IMR-90 (cell line): ENCODE data around the gene FOXK1. TPM values are rescaled to one million over a fixed set of nuclear protein-coding genes. Genes with fewer than 3 reads are reported as not detected.

ENCODE experiments used
- ATAC-seq: fragments of 200-7000 bp; cut with Tn5 transposase; 2 replicates; pipeline ENCODE4 v1.9.1; 2020; ENCODE audit warnings: low read depth, mild to moderate bottlenecking, moderate library complexity
- BruUV-seq: library from RNA; stranded (reverse); fragments of 400-500 nt; replicated peaks from 2 replicates; lab custom pipeline; 2021; lab: Mats Ljungman, UMichigan
- CTCF ChIA-PET: fragments of 300-600 bp; formaldehyde crosslinking; extraction: SDS; loops from one replicate; lab custom pipeline; 2021; ENCODE audit warnings: antibody characterized with exemption; lab: Yijun Ruan, JAX
- POLR2A ChIA-PET: fragments of 300-600 bp; sonication (Branson Sonifier 250); formaldehyde crosslinking; loops from one replicate; lab custom pipeline; 2022; ENCODE audit warnings: antibody characterized with exemption; ENCODE audit not compliant: unreplicated experiment; lab: Charles Lee
- DNase-seq: peaks from one replicate; pipeline ENCODE4 v3.0.0; 2013
- H2AFZ ChIP-seq: replicated peaks from 2 replicates; pipeline ENCODE3; 2013; ENCODE audit warnings: low read length, mild to moderate bottlenecking; ENCODE audit not compliant: poor library complexity
- H2AK5ac ChIP-seq: 2 replicates; pipeline ENCODE4 v1.6.1; 2013; ENCODE audit warnings: low read depth, low read length, inconsistent platforms
- H2AK9ac ChIP-seq: replicated peaks from 2 replicates; pipeline ENCODE3; 2013; ENCODE audit warnings: mild to moderate bottlenecking, low read depth, low read length, moderate library complexity; ENCODE audit not compliant: poor library complexity
- H2BK120ac ChIP-seq: 2 replicates; pipeline ENCODE4 v1.6.1; 2013; ENCODE audit warnings: low read depth, low read length, inconsistent platforms
- H2BK15ac ChIP-seq: 3 replicates; pipeline ENCODE4 v1.6.1; 2013; ENCODE audit warnings: low read depth, low read length, inconsistent platforms
- H2BK20ac ChIP-seq: 2 replicates; pipeline ENCODE4 v1.6.1; 2013; ENCODE audit warnings: low read depth, mild to moderate bottlenecking, inconsistent platforms, low read length, moderate library complexity
- H2BK5ac ChIP-seq: 2 replicates; pipeline ENCODE4 v1.6.1; 2013; ENCODE audit warnings: mild to moderate bottlenecking, low read depth, low read length, inconsistent platforms; ENCODE audit not compliant: poor library complexity, severe bottlenecking
- H3K14ac ChIP-seq: replicated peaks from 2 replicates; pipeline ENCODE4 v1.6.1; 2013; ENCODE audit warnings: low read depth, low read length, inconsistent platforms
- H3K18ac ChIP-seq: 2 replicates; pipeline ENCODE4 v1.6.1; 2013; ENCODE audit warnings: low read depth, low read length, control low read depth
- H3K23ac ChIP-seq: 2 replicates; pipeline ENCODE4 v1.6.1; 2013; ENCODE audit warnings: low read depth, low read length, inconsistent platforms
- H3K27ac ChIP-seq: 2 replicates; pipeline ENCODE4 v1.5.1; 2013; ENCODE audit warnings: mild to moderate bottlenecking, control low read depth, low read length; ENCODE audit not compliant: insufficient read depth
- H3K27me3 ChIP-seq: 2 replicates; pipeline ENCODE4 v1.6.1; 2013; ENCODE audit warnings: low read length; ENCODE audit not compliant: control insufficient read depth, insufficient read depth
- H3K36me3 ChIP-seq: 2 replicates; pipeline ENCODE4 v1.6.1; 2013; ENCODE audit warnings: low read length, mixed read lengths; ENCODE audit not compliant: control insufficient read depth, insufficient read depth
- H3K4ac ChIP-seq: 2 replicates; pipeline ENCODE4 v1.6.1; 2013; ENCODE audit warnings: low read depth, low read length, inconsistent platforms
- H3K4me1 ChIP-seq: 2 replicates; pipeline ENCODE4 v1.6.1; 2013; ENCODE audit warnings: low read length, mixed read lengths; ENCODE audit not compliant: control insufficient read depth, insufficient read depth
- H3K4me2 ChIP-seq: 2 replicates; pipeline ENCODE4 v1.6.1; 2013; ENCODE audit warnings: low read depth, mild to moderate bottlenecking, control low read depth, low read length, moderate library complexity
- H3K4me3 ChIP-seq: 2 replicates; pipeline ENCODE4 v1.5.1; 2013; ENCODE audit warnings: low read depth, mild to moderate bottlenecking, control low read depth, low read length, moderate library complexity; ENCODE audit not compliant: insufficient read depth
- H3K56ac ChIP-seq: 2 replicates; pipeline ENCODE4 v1.6.1; 2013; ENCODE audit warnings: low read length, inconsistent platforms; ENCODE audit not compliant: insufficient read depth; ENCODE audit errors: extremely low read depth
- H3K79me1 ChIP-seq, 2 experiments: 2 replicates each; pipeline ENCODE4 v1.6.1; 2013; ENCODE audit warnings: low read length in 2 of 2, inconsistent platforms in 1 of 2, low read depth in 1 of 2
- H3K9ac ChIP-seq: 2 replicates; pipeline ENCODE4 v1.6.1; 2013; ENCODE audit warnings: low read depth, low read length, control low read depth
- H3K9me1 ChIP-seq: 2 replicates; pipeline ENCODE4 v1.6.1; 2013; ENCODE audit warnings: low read length, inconsistent platforms; ENCODE audit not compliant: insufficient read depth
- H3K9me3 ChIP-seq: 2 replicates; pipeline ENCODE4 v1.6.1; 2013; ENCODE audit warnings: low read length; ENCODE audit not compliant: control insufficient read depth, insufficient read depth
- H4K20me1 ChIP-seq: 2 replicates; pipeline ENCODE4 v1.6.1; 2013; ENCODE audit warnings: low read length, inconsistent platforms; ENCODE audit not compliant: insufficient read depth
- H4K5ac ChIP-seq: 2 replicates; pipeline ENCODE4 v1.6.1; 2013; ENCODE audit warnings: mild to moderate bottlenecking, low read depth, low read length, control low read depth
- H4K8ac ChIP-seq, 2 experiments: 2 replicates each; pipeline ENCODE4 v1.6.1; 2013; ENCODE audit warnings: low read depth in 2 of 2, low read length in 2 of 2, control low read depth in 1 of 2, inconsistent platforms in 1 of 2
- H4K91ac ChIP-seq: 2 replicates; pipeline ENCODE4 v1.6.1; 2013; ENCODE audit warnings: low read depth, low read length, inconsistent platforms; ENCODE audit not compliant: insufficient read depth
- BHLHE40 ChIP-seq: fragments of 150-350 bp; IDR thresholded peaks from 2 replicates; pipeline ENCODE4 v1.6.1; 2016; ENCODE audit warnings: mild to moderate bottlenecking, low read depth, low read length
- CEBPB ChIP-seq: IDR thresholded peaks from 2 replicates; pipeline ENCODE4 v1.6.1; 2012; ENCODE audit warnings: low read depth, low read length, improper control_type of control experiment
- FOS ChIP-seq: fragments of 150-350 bp; IDR thresholded peaks from 2 replicates; pipeline ENCODE4 v1.6.1; 2016; ENCODE audit warnings: low read depth, low read length
- MAFK ChIP-seq: IDR thresholded peaks from 2 replicates; pipeline ENCODE4 v1.6.1; 2012; ENCODE audit warnings: low read depth, low read length, improper control_type of control experiment
- MAZ ChIP-seq: IDR thresholded peaks from 2 replicates; pipeline ENCODE4 v1.6.1; 2012; ENCODE audit warnings: low read depth, mild to moderate bottlenecking, low read length, improper control_type of control experiment, moderate library complexity, borderline replicate concordance
- MXI1 ChIP-seq: IDR thresholded peaks from 2 replicates; pipeline ENCODE4 v1.6.1; 2012; ENCODE audit warnings: low read depth, mild to moderate bottlenecking, low read length, moderate library complexity, borderline replicate concordance
- NFE2L2 ChIP-seq: fragments of 150-350 bp; IDR thresholded peaks from 2 replicates; pipeline ENCODE4 v1.6.1; 2016; ENCODE audit warnings: low read depth, mild to moderate bottlenecking, low read length
- POLR2A ChIP-seq: IDR thresholded peaks from 2 replicates; pipeline ENCODE4 v1.6.1; 2012; ENCODE audit warnings: mild to moderate bottlenecking, low read depth, low read length
- RAD21 ChIP-seq: IDR thresholded peaks from 2 replicates; pipeline ENCODE4 v1.6.1; 2012; ENCODE audit warnings: low read length, improper control_type of control experiment
- RCOR1 ChIP-seq: IDR thresholded peaks from 2 replicates; pipeline ENCODE4 v1.6.1; 2012; ENCODE audit warnings: mild to moderate bottlenecking, low read length, improper control_type of control experiment; ENCODE audit not compliant: insufficient replicate concordance
- RFX5 ChIP-seq: IDR thresholded peaks from 2 replicates; pipeline ENCODE4 v1.8.0; 2012; ENCODE audit warnings: low read depth, mild to moderate bottlenecking, low read length, moderate library complexity
- SMC3 ChIP-seq: fragments of 150-350 bp; IDR thresholded peaks from 2 replicates; pipeline ENCODE4 v1.6.1; 2016; ENCODE audit warnings: low read depth, mild to moderate bottlenecking, antibody characterized with exemption, low read length, moderate library complexity
- WGBS, 2 experiments: methylation state at CpG; one replicate each; pipeline versions ENCODE4 v1.1.5 to v1.1.7; 2013; ENCODE audit warnings: missing lambda C conversion rate in 2 of 2; ENCODE audit not compliant: insufficient read length in 1 of 2; ENCODE audit errors: extremely low coverage in 2 of 2; 5-methylcytosine and 5-hydroxymethylcytosine counted together
- dilution Hi-C: fragments of 300-500 bp; cut with HindIII; formaldehyde crosslinking; loops from one replicate; pipeline ENCODE4 v1.14.3; 2018; ENCODE audit warnings: low sequenced_read_pairs; ENCODE audit not compliant: unreplicated experiment
- in situ Hi-C: fragments of 300-500 bp; cut with MboI; formaldehyde crosslinking; loops from 3 replicates; pipeline ENCODE4 v1.14.3; 2019; ENCODE audit warnings: low sequenced_read_pairs, inconsistent platforms, mixed read lengths
- intact Hi-C: fragments of 100-400 bp; cut with micrococcal nuclease; formaldehyde crosslinking; loops from 2 replicates; pipeline ENCODE4 v1.10.0; 2022
- polyA plus RNA-seq, 3 experiments: library from polyadenylated mRNA; depleted of rRNA; stranded (reverse); fragments of >200 nt; gene quantifications; 2 replicates each; pipeline ENCODE4 v1.2.3, GENCODE V29; 2012; ENCODE audit warnings: low replicate concordance in 1 of 3
- total RNA-seq: library from RNA; depleted of rRNA; stranded (reverse); fragments of >200 nt; gene quantifications from 2 replicates; pipeline ENCODE4 v1.2.3, GENCODE V29; 2012
- TF ChIP-seq, protein P1 (sequence below): fragments of 150-350 bp; IDR thresholded peaks from 2 replicates; pipeline ENCODE4 v1.6.1; 2017; ENCODE audit warnings: mild to moderate bottlenecking, antibody characterized with exemption, low read length, low read depth
- TF ChIP-seq, protein P2 (sequence below): fragments of 150-350 bp; IDR thresholded peaks from 2 replicates; pipeline ENCODE4 v1.6.1; 2016; ENCODE audit warnings: low read depth, mild to moderate bottlenecking, low read length, moderate library complexity, borderline replicate concordance
- TF ChIP-seq, protein P3 (sequence below): conservative IDR thresholded peaks from 2 replicates; pipeline ENCODE4 v1.5.1; 2012; ENCODE audit warnings: mild to moderate bottlenecking, low read depth, low read length, improper control_type of control experiment

Gene FOXK1
- total and polyA plus RNA-seq, 2 of the 4 experiments (the other 2 are of a cell fraction) = 4.3 to 8.8 TPM

- Histone ChIP-seq H3K9me3 (no peaks in the 10 kb centered on the region; the same call in 1 of the 2 replicates), H3K4me2 (no peak overlapping the region), H2AK9ac (no peak overlapping the region), H2BK120ac (no peak overlapping the region), H3K27ac (no peak overlapping the region), H4K20me1 (no peaks in the 10 kb centered on the region), H3K14ac (no peak overlapping the region), H3K23ac (no peak overlapping the region), H3K4ac (no peak overlapping the region), H3K4me3 (no peak overlapping the region), H2BK15ac (no peak overlapping the region), H4K91ac (no peak overlapping the region), H4K5ac (no peak overlapping the region), H2AK5ac (no peak overlapping the region), H3K18ac (no peak overlapping the region), H3K56ac (no peak overlapping the region), H3K79me1 (no peaks in the 10 kb centered on the region), H3K9me1 (no peaks in the 10 kb centered on the region), H2BK5ac (no peak overlapping the region), H4K8ac (no peak overlapping the region), H3K36me3 (no peaks in the 10 kb centered on the region), H2AFZ (no peak overlapping the region), H3K9ac (no peak overlapping the region), H3K27me3 (peaks cover 16% of the 10 kb centered on the region), H3K4me1 (no peaks in the 10 kb centered on the region), H2BK20ac (no peak overlapping the region)
- ChIA-PET POLR2A (no interaction called here), CTCF (no interaction called here)
- dilution Hi-C loops = no loop called here
- DNase-seq (no peak), ATAC-seq (no peak)
- TF ChIP-seq, protein P1, sequence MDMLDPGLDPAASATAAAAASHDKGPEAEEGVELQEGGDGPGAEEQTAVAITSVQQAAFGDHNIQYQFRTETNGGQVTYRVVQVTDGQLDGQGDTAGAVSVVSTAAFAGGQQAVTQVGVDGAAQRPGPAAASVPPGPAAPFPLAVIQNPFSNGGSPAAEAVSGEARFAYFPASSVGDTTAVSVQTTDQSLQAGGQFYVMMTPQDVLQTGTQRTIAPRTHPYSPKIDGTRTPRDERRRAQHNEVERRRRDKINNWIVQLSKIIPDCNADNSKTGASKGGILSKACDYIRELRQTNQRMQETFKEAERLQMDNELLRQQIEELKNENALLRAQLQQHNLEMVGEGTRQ = no peak
- TF ChIP-seq RFX5 (no peak), NFE2L2 (no peak), RCOR1 (no peak), BHLHE40 (no peak), MAFK (no peak), FOS (no peak), POLR2A (no peak), MXI1 (no peak), MAZ (no peak), RAD21 (no peak), SMC3 (no peak), CEBPB (no peak)
- TF ChIP-seq, protein P2, sequence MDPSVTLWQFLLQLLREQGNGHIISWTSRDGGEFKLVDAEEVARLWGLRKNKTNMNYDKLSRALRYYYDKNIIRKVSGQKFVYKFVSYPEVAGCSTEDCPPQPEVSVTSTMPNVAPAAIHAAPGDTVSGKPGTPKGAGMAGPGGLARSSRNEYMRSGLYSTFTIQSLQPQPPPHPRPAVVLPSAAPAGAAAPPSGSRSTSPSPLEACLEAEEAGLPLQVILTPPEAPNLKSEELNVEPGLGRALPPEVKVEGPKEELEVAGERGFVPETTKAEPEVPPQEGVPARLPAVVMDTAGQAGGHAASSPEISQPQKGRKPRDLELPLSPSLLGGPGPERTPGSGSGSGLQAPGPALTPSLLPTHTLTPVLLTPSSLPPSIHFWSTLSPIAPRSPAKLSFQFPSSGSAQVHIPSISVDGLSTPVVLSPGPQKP = no peak
- TF ChIP-seq, protein P3, sequence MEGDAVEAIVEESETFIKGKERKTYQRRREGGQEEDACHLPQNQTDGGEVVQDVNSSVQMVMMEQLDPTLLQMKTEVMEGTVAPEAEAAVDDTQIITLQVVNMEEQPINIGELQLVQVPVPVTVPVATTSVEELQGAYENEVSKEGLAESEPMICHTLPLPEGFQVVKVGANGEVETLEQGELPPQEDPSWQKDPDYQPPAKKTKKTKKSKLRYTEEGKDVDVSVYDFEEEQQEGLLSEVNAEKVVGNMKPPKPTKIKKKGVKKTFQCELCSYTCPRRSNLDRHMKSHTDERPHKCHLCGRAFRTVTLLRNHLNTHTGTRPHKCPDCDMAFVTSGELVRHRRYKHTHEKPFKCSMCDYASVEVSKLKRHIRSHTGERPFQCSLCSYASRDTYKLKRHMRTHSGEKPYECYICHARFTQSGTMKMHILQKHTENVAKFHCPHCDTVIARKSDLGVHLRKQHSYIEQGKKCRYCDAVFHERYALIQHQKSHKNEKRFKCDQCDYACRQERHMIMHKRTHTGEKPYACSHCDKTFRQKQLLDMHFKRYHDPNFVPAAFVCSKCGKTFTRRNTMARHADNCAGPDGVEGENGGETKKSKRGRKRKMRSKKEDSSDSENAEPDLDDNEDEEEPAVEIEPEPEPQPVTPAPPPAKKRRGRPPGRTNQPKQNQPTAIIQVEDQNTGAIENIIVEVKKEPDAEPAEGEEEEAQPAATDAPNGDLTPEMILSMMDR = no peak
- in situ Hi-C loops = no loop called here
- intact Hi-C loops = no loop called here
- WGBS, 2 experiments = 66% methylated on average over 5 of the region's 17 CpGs; no CpG with 5 or more reads in 1 of the 2 experiments
- BruUV-seq = no TSS peak
These were observed 125.0 kb downstream of the FOXK1 start for GRCh38 chr7:4806983-4807597.
